ENCODE data around the gene C1orf35.

DNA sequence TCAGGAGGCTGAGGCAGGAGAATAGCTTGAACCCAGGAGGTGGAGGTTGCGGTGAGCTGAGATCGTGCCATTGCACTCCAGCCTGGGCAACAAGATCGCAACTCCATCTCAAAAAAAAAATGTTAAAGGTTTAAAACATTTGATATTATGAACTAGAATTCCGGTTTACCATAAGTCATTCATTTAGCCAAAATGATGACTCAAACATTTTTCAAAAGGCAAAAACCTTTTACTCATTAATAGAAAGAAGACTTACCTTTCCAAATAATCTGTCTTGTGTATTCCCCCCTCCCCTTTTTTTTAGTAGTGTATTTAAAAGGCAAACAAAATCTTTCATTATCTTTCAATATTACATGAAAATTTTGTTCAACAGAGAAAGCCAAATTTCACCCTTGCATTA, 14.2 kb upstream of the C1orf35 start:
- TF ChIP-seq GATA3 (IDR thresholded peaks at IDR 0.05; ENCODE audit: low read depth, low read length) (no peak), GATA2 (IDR thresholded peaks at IDR 0.05; ENCODE audit: low read depth, low read length) (no peak)

Measured in SH-SY5Y (cell line).